Sigmoid colon (tissue), 7 donors: Measurements from ENCODE around the gene GBA2. TPM values are rescaled to one million over a fixed set of nuclear protein-coding genes. Genes with fewer than 3 reads are reported as not detected.

Experiments used
- DNase-seq: peaks from one replicate; pipeline ENCODE4 v3.0.0-alpha.2; 2019
- H3K27ac ChIP-seq, 4 donors: fragments of 200-600 bp; sonication (generic); one replicate each; pipeline ENCODE4 v1.5.1; 2016 to 2019; ENCODE audit warnings: mild to moderate bottlenecking in 1 of 4
- H3K27me3 ChIP-seq, 3 donors: fragments of 200-600 bp; sonication (generic); one replicate each; pipeline ENCODE4 v1.5.1; 2019; ENCODE audit warnings: mild to moderate bottlenecking in 1 of 3
- H3K36me3 ChIP-seq, 4 donors: fragments of 200-600 bp; sonication (generic); one replicate each; pipeline ENCODE4 v1.5.1; 2016 to 2019
- H3K4me1 ChIP-seq, 4 donors: fragments of 200-600 bp; sonication (generic); one replicate each; pipeline ENCODE4 v1.5.1; 2017 to 2019
- H3K4me3 ChIP-seq, 4 donors: fragments of 200-600 bp; sonication (generic); one replicate each; pipeline ENCODE4 v1.5.1; 2017 to 2019; ENCODE audit warnings: mild to moderate bottlenecking in 2 of 4, moderate library complexity in 1 of 4
- H3K9me3 ChIP-seq, 4 donors: fragments of 200-600 bp in 3 of 4; sonication (generic) in 3 of 4; one replicate each; pipeline versions ENCODE4 v1.5.1 to v1.6.1; 2013 to 2019
- CTCF ChIP-seq, 4 experiments: fragments of 450-650 bp in 3 of 4; fragments of 200-600 bp in 1 of 4; IDR thresholded peaks; one replicate each; pipeline ENCODE4 v1.5.1; 2016 to 2019; ENCODE audit warnings: antibody characterized with exemption in 4 of 4, mild to moderate bottlenecking in 3 of 4, moderate library complexity in 2 of 4
- EP300 ChIP-seq, 4 donors: sonication (generic); formaldehyde crosslinking; IDR thresholded peaks; one replicate each; pipeline ENCODE4 v1.6.1; 2017; ENCODE audit warnings: antibody characterized with exemption in 4 of 4
- POLR2A ChIP-seq, 2 donors: fragments of 450-650 bp; IDR thresholded peaks; one replicate each; pipeline ENCODE4 v1.6.1; 2016; ENCODE audit warnings: antibody characterized with exemption in 2 of 2, mild to moderate bottlenecking in 2 of 2, moderate library complexity in 2 of 2
- POLR2AphosphoS5 ChIP-seq, 4 donors: sonication (generic); formaldehyde crosslinking; IDR thresholded peaks; one replicate each; pipeline ENCODE4 v1.6.1; 2017; ENCODE audit warnings: antibody characterized with exemption in 4 of 4
- WGBS, 2 donors: extraction: QIAGEN DNeasy Blood & Tissue Kit; methylation state at CpG; one replicate each; pipeline ENCODE4 v1.1.7; 2013; 5-methylcytosine and 5-hydroxymethylcytosine counted together
- intact Hi-C: fragments of 100-400 bp; cut with DNase I; formaldehyde crosslinking; loops from one replicate; pipeline ENCODE4 v1.15.1; 2023
- polyA plus RNA-seq, 3 donors: library from polyadenylated mRNA; stranded (reverse); fragments of 200-250 nt; gene quantifications; one replicate each; pipeline ENCODE4 v1.2.3, GENCODE V29; 2013
- total RNA-seq, 4 donors: library from RNA; depleted of rRNA; stranded (reverse); fragments of >200 nt; gene quantifications; one replicate each; pipeline ENCODE4 v1.1.0, GENCODE V29; 2016
- donor health status: healthy with polysubstance abuse.
- donor health status: Bipolar disorder and iron deficiency.
- donor health status: healthy.

GBA2 gene
- total and polyA plus RNA-seq, 7 donors, result 34.8 to 91.7 (median 58.5) TPM

GRCh38 chr9:35705372-35705771 lies 43.7 kb downstream of the GBA2 start:
- Histone ChIP-seq H3K4me1 (no peaks in the 10 kb centered on the region), H3K27ac (peak overlapping the region; percentile 25 to 49 (median 38)), H3K27me3 (no peaks in the 10 kb centered on the region), H3K9me3 (no peaks in the 10 kb centered on the region), H3K4me3 (no peak overlapping the region), H3K36me3 (peaks cover 91 to 100% (median 95%) of the 10 kb centered on the region in 4 donors)
- WGBS, 2 donors, result 81 to 95% methylated on average over 8 of the region's 8 CpGs
- intact Hi-C loops, result no loop called here
- DNase-seq, result peak; percentile 41
- TF ChIP-seq POLR2A (IDR thresholded peaks at IDR 0.05) (no peak), POLR2AphosphoS5 (IDR thresholded peaks at IDR 0.05) (no peak), EP300 (IDR thresholded peaks at IDR 0.05) (no peak), CTCF (IDR thresholded peaks at IDR 0.05) (no peak)

DNA sequence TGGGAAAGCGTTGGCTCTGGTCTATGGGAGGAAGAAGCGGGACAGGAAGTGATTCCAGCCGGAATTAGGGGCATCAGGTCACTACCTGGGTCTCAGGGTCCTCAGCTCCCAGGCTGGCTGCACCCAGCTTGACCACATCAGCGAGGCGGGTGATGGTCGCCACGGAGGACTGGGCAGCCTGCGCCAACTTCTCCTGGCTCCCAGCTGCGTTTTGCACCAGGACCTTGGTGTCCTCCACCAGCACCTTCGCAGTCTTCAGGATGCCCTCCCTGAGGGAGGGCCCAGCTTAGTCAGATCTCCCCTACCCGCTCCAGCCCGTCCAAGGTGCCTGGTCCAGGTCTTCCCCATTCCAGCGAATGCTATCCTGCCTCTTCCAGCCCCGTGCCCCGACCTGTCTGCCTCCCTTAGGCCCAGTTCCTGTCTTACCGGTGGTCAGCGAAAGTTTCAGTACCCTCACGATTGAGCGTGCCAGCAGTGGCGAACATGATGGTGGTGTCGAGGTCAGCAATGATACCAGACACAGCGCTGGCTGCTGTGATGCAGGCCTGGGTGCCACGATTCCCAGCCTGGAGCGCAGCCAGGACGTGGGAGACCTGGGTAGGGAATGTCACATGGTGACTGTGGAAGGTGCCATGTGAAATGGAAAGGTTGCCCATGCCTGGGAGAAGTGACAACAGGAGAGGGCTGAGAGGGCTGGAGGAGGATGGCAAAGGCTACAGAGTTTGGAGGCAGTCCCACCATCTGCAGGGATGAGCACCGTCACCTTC lies 44.9 kb downstream of the GBA2 start:
- no peaks in the 10 kb centered on the region for H3K27me3 ChIP-seq
- DNase-seq, result no peak
- H3K4me1 ChIP-seq, result peaks cover 0 to 4% (median 0%) of the 10 kb centered on the region in 4 donors
- 96 to 97% methylated on average over 26 of the region's 26 CpGs for WGBS, 2 donors
- no peaks in the 10 kb centered on the region for H3K9me3 ChIP-seq
- H3K4me3 ChIP-seq, result no peak overlapping the region
- peak overlapping the region in 2 of 4 donors; percentile 14 to 100 for H3K27ac ChIP-seq
- intact Hi-C loops, result no loop called here
- peaks cover 100% of the 10 kb centered on the region in 4 donors for H3K36me3 ChIP-seq
- TF ChIP-seq POLR2A (IDR thresholded peaks at IDR 0.05) (no peak), EP300 (IDR thresholded peaks at IDR 0.05) (no peak), POLR2AphosphoS5 (IDR thresholded peaks at IDR 0.05) (no peak), CTCF (IDR thresholded peaks at IDR 0.05) (no peak)

DNA sequence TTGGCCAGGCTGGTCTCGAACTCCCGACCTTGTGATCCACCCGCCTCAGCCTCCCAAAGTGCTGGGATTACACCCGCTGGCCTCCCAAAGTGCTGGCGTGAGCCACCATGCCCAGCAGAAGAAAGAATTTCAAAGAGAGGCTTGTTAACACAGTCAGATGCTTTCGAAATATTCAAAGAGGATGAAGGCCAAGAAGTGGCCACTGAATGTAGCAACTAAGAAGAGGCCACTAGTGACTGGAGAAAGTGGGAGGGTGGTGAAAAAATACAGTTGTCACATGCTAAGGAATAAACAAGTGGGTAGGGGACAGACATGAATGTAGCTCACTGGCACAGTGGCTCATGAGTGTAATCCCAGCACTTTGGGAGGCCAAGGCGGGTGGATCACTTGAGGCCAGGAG lies 46.3 kb downstream of the GBA2 start:
- Histone ChIP-seq H3K27ac (peak overlapping the region in 3 of 4 donors; percentile 44 to 100 (median 98)), H3K9me3 (no peaks in the 10 kb centered on the region), H3K4me1 (peaks cover 0 to 11% (median 0%) of the 10 kb centered on the region in 4 donors), H3K4me3 (no peak overlapping the region), H3K27me3 (no peaks in the 10 kb centered on the region), H3K36me3 (peaks cover 100% of the 10 kb centered on the region in 4 donors)
- intact Hi-C loops, result no loop called here
- peak; percentile 1 for DNase-seq
- TF ChIP-seq CTCF (IDR thresholded peaks at IDR 0.05) (no peak), POLR2A (IDR thresholded peaks at IDR 0.05) (no peak), POLR2AphosphoS5 (IDR thresholded peaks at IDR 0.05) (no peak), EP300 (IDR thresholded peaks at IDR 0.05) (no peak)
- 95 to 97% methylated on average over 7 of the region's 7 CpGs for WGBS, 2 donors

- Histone ChIP-seq H3K27me3 (no peaks in the 10 kb centered on the region), H3K9me3 (no peaks in the 10 kb centered on the region), H3K36me3 (peaks cover 87 to 100% (median 91%) of the 10 kb centered on the region in 4 donors), H3K27ac (peak overlapping the region; percentile 10 to 100 (median 96)), H3K4me3 (no peak overlapping the region), H3K4me1 (peaks cover 0 to 28% (median 17%) of the 10 kb centered on the region in 4 donors)
- intact Hi-C loops, result no loop called here
- DNase-seq, result peak; percentile 5
- no peak for TF ChIP-seq POLR2A (IDR thresholded peaks at IDR 0.05)
Observed at GRCh38 chr9:35700942-35701341, 48.1 kb downstream of the GBA2 start.

- no peaks in the 10 kb centered on the region for H3K27me3 ChIP-seq
- H3K4me3 ChIP-seq, result no peak overlapping the region
- 90 to 92% methylated on average over 11 of the region's 11 CpGs for WGBS, 2 donors
- H3K9me3 ChIP-seq, result no peaks in the 10 kb centered on the region
- H3K36me3 ChIP-seq, result peaks cover 78 to 96% (median 82%) of the 10 kb centered on the region in 4 donors
- no peak for TF ChIP-seq CTCF (IDR thresholded peaks at IDR 0.05)
- TF ChIP-seq POLR2AphosphoS5 (IDR thresholded peaks at IDR 0.05), result no peak
- no peak for TF ChIP-seq POLR2A (IDR thresholded peaks at IDR 0.05)
- TF ChIP-seq EP300 (IDR thresholded peaks at IDR 0.05), result no peak
- DNase-seq, result peak; percentile 53
- intact Hi-C loops, result no loop called here
- peaks cover 0 to 37% (median 19%) of the 10 kb centered on the region in 4 donors for H3K4me1 ChIP-seq
- peak overlapping the region; percentile 95 to 100 (median 98) for H3K27ac ChIP-seq
Observed at GRCh38 chr9:35700031-35700430, 49.0 kb downstream of the GBA2 start.
